ENCODE results near the gene ADISSP.
A peak's percentile ranks its signal among the peaks of the same experiment; 100 is the strongest.

Gene ADISSP

DNA sequence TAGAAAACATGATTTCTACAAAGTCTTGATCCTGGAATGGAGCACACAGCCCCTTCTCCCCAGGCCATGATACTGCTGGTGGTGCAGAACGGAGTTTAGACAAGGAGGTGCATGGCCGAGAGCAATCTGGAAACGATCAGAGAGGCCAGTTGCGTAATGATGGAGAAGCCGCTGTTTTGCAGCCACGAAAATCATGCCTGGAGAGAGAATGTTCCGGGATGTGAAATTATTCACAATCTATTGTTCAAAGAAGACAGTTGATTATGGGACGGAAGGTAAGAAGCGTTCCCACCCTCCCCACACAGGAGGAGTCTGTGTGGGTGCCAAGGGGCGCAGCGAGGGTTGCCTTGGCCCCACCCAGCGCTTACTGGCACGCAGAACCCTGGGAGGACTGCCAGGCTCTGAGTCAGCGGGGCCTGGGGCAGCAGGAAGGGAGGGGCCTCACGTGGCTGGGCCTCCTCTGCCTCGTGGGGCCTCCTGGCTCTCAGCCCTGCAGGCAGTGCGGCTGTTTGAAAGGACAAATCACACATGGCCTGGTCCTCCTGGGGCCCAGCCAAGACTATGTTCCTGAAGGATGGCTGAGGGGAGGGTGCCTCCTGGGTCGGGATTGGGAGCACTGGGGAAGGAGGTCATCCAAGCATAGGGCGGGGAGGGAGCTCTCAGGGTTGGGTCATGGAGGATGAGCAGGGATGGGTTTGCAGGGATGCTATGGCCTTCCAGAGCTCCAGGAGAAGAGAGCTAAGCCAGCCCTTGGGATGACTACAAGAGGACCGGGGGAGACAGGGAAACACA is 44.1 kb upstream of the ADISSP start (continued):
- TF ChIP-seq KLF8 (tag by site-specific recombination; IDR thresholded peaks at IDR 0.05): peak; percentile 98
- no peak for TF ChIP-seq ZNF133 (tag by site-specific recombination; IDR thresholded peaks at IDR 0.05)
- no peak for TF ChIP-seq ZNF776 (tag by site-specific recombination; IDR thresholded peaks at IDR 0.05; ENCODE audit: borderline replicate concordance)
- TF ChIP-seq ZNF157 (tag by site-specific recombination; IDR thresholded peaks at IDR 0.05): no peak
- TF ChIP-seq SP3 (tag by site-specific recombination; IDR thresholded peaks at IDR 0.05): peak; percentile 86
- TF ChIP-seq, protein P1, sequence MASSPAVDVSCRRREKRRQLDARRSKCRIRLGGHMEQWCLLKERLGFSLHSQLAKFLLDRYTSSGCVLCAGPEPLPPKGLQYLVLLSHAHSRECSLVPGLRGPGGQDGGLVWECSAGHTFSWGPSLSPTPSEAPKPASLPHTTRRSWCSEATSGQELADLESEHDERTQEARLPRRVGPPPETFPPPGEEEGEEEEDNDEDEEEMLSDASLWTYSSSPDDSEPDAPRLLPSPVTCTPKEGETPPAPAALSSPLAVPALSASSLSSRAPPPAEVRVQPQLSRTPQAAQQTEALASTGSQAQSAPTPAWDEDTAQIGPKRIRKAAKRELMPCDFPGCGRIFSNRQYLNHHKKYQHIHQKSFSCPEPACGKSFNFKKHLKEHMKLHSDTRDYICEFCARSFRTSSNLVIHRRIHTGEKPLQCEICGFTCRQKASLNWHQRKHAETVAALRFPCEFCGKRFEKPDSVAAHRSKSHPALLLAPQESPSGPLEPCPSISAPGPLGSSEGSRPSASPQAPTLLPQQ (tag by site-specific recombination; IDR thresholded peaks at IDR 0.05): peak; percentile 98
- TF ChIP-seq PRDM1 (tag by site-specific recombination; IDR thresholded peaks at IDR 0.05): peak; percentile 70
- peak; percentile 80 for TF ChIP-seq SP2 (tag by site-specific recombination; IDR thresholded peaks at IDR 0.05)
- no peak for TF ChIP-seq ZNF830 (tag by site-specific recombination; IDR thresholded peaks at IDR 0.05; ENCODE audit: low read depth)
- TF ChIP-seq, protein P2, sequence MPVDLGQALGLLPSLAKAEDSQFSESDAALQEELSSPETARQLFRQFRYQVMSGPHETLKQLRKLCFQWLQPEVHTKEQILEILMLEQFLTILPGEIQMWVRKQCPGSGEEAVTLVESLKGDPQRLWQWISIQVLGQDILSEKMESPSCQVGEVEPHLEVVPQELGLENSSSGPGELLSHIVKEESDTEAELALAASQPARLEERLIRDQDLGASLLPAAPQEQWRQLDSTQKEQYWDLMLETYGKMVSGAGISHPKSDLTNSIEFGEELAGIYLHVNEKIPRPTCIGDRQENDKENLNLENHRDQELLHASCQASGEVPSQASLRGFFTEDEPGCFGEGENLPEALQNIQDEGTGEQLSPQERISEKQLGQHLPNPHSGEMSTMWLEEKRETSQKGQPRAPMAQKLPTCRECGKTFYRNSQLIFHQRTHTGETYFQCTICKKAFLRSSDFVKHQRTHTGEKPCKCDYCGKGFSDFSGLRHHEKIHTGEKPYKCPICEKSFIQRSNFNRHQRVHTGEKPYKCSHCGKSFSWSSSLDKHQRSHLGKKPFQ (tag by site-specific recombination; IDR thresholded peaks at IDR 0.05): peak; percentile 74; the same call in 1 of the 2 replicates
- peak; percentile 67; the same call in 1 of the 2 replicates for TF ChIP-seq ZNF501 (tag by site-specific recombination; IDR thresholded peaks at IDR 0.05)
- TF ChIP-seq, protein P3, sequence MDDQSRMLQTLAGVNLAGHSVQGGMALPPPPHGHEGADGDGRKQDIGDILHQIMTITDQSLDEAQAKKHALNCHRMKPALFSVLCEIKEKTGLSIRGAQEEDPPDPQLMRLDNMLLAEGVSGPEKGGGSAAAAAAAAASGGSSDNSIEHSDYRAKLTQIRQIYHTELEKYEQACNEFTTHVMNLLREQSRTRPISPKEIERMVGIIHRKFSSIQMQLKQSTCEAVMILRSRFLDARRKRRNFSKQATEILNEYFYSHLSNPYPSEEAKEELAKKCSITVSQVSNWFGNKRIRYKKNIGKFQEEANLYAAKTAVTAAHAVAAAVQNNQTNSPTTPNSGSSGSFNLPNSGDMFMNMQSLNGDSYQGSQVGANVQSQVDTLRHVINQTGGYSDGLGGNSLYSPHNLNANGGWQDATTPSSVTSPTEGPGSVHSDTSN (CRISPR knock-in tag; IDR thresholded peaks at IDR 0.05): peak; percentile 91
- TF ChIP-seq REPIN1 (tag by site-specific recombination; IDR thresholded peaks at IDR 0.05; ENCODE audit: low read depth): no peak
- peak; percentile 85; the same call in 1 of the 2 replicates for TF ChIP-seq ZFP37 (tag by site-specific recombination; IDR thresholded peaks at IDR 0.05)
- TF ChIP-seq ZNF670 (tag by site-specific recombination; IDR thresholded peaks at IDR 0.05; ENCODE audit: low read depth): no peak
- TF ChIP-seq, protein P4, sequence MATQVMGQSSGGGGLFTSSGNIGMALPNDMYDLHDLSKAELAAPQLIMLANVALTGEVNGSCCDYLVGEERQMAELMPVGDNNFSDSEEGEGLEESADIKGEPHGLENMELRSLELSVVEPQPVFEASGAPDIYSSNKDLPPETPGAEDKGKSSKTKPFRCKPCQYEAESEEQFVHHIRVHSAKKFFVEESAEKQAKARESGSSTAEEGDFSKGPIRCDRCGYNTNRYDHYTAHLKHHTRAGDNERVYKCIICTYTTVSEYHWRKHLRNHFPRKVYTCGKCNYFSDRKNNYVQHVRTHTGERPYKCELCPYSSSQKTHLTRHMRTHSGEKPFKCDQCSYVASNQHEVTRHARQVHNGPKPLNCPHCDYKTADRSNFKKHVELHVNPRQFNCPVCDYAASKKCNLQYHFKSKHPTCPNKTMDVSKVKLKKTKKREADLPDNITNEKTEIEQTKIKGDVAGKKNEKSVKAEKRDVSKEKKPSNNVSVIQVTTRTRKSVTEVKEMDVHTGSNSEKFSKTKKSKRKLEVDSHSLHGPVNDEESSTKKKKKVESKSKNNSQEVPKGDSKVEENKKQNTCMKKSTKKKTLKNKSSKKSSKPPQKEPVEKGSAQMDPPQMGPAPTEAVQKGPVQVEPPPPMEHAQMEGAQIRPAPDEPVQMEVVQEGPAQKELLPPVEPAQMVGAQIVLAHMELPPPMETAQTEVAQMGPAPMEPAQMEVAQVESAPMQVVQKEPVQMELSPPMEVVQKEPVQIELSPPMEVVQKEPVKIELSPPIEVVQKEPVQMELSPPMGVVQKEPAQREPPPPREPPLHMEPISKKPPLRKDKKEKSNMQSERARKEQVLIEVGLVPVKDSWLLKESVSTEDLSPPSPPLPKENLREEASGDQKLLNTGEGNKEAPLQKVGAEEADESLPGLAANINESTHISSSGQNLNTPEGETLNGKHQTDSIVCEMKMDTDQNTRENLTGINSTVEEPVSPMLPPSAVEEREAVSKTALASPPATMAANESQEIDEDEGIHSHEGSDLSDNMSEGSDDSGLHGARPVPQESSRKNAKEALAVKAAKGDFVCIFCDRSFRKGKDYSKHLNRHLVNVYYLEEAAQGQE (tag by site-specific recombination; IDR thresholded peaks at IDR 0.05): 0 out of 2 replicates have a peak, but pooled peaks have one; percentile 16
- TF ChIP-seq, protein P5, sequence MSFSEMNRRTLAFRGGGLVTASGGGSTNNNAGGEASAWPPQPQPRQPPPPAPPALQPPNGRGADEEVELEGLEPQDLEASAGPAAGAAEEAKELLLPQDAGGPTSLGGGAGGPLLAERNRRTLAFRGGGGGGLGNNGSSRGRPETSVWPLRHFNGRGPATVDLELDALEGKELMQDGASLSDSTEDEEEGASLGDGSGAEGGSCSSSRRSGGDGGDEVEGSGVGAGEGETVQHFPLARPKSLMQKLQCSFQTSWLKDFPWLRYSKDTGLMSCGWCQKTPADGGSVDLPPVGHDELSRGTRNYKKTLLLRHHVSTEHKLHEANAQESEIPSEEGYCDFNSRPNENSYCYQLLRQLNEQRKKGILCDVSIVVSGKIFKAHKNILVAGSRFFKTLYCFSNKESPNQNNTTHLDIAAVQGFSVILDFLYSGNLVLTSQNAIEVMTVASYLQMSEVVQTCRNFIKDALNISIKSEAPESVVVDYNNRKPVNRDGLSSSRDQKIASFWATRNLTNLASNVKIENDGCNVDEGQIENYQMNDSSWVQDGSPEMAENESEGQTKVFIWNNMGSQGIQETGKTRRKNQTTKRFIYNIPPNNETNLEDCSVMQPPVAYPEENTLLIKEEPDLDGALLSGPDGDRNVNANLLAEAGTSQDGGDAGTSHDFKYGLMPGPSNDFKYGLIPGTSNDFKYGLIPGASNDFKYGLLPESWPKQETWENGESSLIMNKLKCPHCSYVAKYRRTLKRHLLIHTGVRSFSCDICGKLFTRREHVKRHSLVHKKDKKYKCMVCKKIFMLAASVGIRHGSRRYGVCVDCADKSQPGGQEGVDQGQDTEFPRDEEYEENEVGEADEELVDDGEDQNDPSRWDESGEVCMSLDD (tag by site-specific recombination; IDR thresholded peaks at IDR 0.05): peak; percentile 97
- no peak for TF ChIP-seq ZNF214 (tag by site-specific recombination; IDR thresholded peaks at IDR 0.05; ENCODE audit: borderline replicate concordance)
- no peak for TF ChIP-seq ZNF174 (tag by site-specific recombination; IDR thresholded peaks at IDR 0.05)
- TF ChIP-seq, protein P6, sequence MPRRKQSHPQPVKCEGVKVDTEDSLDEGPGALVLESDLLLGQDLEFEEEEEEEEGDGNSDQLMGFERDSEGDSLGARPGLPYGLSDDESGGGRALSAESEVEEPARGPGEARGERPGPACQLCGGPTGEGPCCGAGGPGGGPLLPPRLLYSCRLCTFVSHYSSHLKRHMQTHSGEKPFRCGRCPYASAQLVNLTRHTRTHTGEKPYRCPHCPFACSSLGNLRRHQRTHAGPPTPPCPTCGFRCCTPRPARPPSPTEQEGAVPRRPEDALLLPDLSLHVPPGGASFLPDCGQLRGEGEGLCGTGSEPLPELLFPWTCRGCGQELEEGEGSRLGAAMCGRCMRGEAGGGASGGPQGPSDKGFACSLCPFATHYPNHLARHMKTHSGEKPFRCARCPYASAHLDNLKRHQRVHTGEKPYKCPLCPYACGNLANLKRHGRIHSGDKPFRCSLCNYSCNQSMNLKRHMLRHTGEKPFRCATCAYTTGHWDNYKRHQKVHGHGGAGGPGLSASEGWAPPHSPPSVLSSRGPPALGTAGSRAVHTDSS (tag by site-specific recombination; IDR thresholded peaks at IDR 0.05): peak; percentile 60
- peak; percentile 95 for TF ChIP-seq ZEB2 (tag by site-specific recombination; IDR thresholded peaks at IDR 0.05)
- TF ChIP-seq ZNF223 (tag by site-specific recombination; IDR thresholded peaks at IDR 0.05): no peak
- TF ChIP-seq ZNF560 (tag by site-specific recombination; IDR thresholded peaks at IDR 0.05; ENCODE audit: borderline replicate concordance): no peak
- no peak for TF ChIP-seq ZNF621 (tag by site-specific recombination; IDR thresholded peaks at IDR 0.05)
- no peak for TF ChIP-seq GLI4 (tag by site-specific recombination; IDR thresholded peaks at IDR 0.05)
- no peak for TF ChIP-seq ZNF132 (tag by site-specific recombination; IDR thresholded peaks at IDR 0.05; ENCODE audit: borderline replicate concordance)
- TF ChIP-seq GLIS2 (tag by site-specific recombination; IDR thresholded peaks at IDR 0.05): peak; percentile 100
